Parietal lobe (tissue), 2 donors: ENCODE results near the gene IFNE. TPM values are rescaled to one million over a fixed set of nuclear protein-coding genes. Genes with fewer than 3 reads are reported as not detected.

Experiments used
- small RNA-seq: library from RNA; depleted of rRNA; stranded (forward); fragments of <200 nt; gene quantifications from one replicate; pipeline ENCODE3, GENCODE V24; 2014; ENCODE audit warnings: low replicate concordance
- total RNA-seq: library from RNA; depleted of rRNA; stranded (reverse); fragments of >200 nt; gene quantifications from one replicate; pipeline ENCODE4 v1.2.3, GENCODE V29; 2014

Gene IFNE, protein sequence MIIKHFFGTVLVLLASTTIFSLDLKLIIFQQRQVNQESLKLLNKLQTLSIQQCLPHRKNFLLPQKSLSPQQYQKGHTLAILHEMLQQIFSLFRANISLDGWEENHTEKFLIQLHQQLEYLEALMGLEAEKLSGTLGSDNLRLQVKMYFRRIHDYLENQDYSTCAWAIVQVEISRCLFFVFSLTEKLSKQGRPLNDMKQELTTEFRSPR
- not detected for total RNA-seq

DNA sequence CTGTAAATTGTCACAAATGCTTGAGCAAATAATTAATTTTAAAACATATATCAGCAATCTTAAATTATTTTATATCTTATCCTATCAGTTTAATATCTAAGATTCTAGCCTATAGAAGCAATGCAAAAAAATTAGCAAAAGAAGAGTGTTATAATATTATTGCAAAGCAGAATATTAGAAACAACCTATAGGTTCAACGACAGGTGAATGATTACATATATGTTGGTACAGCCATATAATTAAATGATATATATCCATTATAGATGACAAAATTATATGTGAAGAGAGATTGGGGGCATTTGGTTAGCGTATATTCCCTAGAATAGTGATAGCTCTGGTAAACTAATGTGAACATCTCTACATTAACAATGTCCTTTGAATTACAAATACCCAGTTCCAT, at the start of gene IFNE:
Gene IFNE, minus strand, starts transcription at position 101 of the 400 bp plus-strand sequence. CDS start 619 bp downstream, outside the sequence.

GRCh38 chr9:21440139-21440538, 42.0 kb downstream of the IFNE start, which contains the start of gene IFNA1:
IFNA1 (plus strand) TSS chr9:21440439; CDS start chr9:21440508, 69 bp downstream.

Small RNAs within 50 kb of the gene (small RNA-seq; reads per million reads assigned to genes)
- 1.0 reads per million, percentile 70 among the genes with 10 or more reads in this experiment for gene MIR31
- not detected for gene RF00157

Other genes starting within 250 kb of the IFNE start
- gene IFNA14, start 242.3 kb downstream of the IFNE start, total RNA-seq: not detected
- not detected for gene IFNA5, start 177.0 kb downstream of the IFNE start, total RNA-seq
- 73.6 TPM for gene KLHL9, start 146.9 kb downstream of the IFNE start, total RNA-seq
- gene IFNA6, start 131.4 kb downstream of the IFNE start, total RNA-seq: not detected
- gene IFNA13, start 114.3 kb downstream of the IFNE start, total RNA-seq: not detected
- not detected for gene IFNA2, start 96.9 kb downstream of the IFNE start, total RNA-seq
- gene IFNA8, start 73.2 kb downstream of the IFNE start, total RNA-seq: not detected
- not detected for gene IFNA1, start 41.9 kb downstream of the IFNE start, total RNA-seq